HepG2 (cell line): Measurements from ENCODE around the gene EIF1. TPM values are rescaled to one million over a fixed set of nuclear protein-coding genes. Genes with fewer than 3 reads are reported as not detected.

Experiments used
- CHD2 ChIP-seq: IDR thresholded peaks from 2 replicates; pipeline ENCODE4 v1.6.1; 2011; ENCODE audit warnings: low read depth, low read length, improper control_type of control experiment
- FOXP1 ChIP-seq, 2 experiments: fragments of 450-650 bp in 1 of 2; IDR thresholded peaks; 2 replicates each; pipeline ENCODE4 v1.6.1; 2017 to 2018; ENCODE audit warnings: antibody characterized with exemption in 1 of 2
- FOXP4 ChIP-seq: sonication (generic); formaldehyde crosslinking; IDR thresholded peaks from 2 replicates; pipeline ENCODE4 v1.4.0; 2020; ENCODE audit warnings: missing genetic modification reagents
- GABPB1 ChIP-seq: IDR thresholded peaks from 2 replicates; pipeline ENCODE4 v1.6.1; 2016; ENCODE audit warnings: mild to moderate bottlenecking, missing genetic modification reagents, moderate library complexity, missing compliant biosample characterization
- IRF2 ChIP-seq: IDR thresholded peaks from 2 replicates; pipeline ENCODE4 v1.6.1; 2018; ENCODE audit warnings: missing genetic modification reagents, missing compliant biosample characterization
- KLF6 ChIP-seq: IDR thresholded peaks from 2 replicates; pipeline ENCODE4 v1.8.0; 2016; ENCODE audit warnings: missing biosample characterization, missing genetic modification reagents
- MTA3 ChIP-seq: sonication (generic); formaldehyde crosslinking; IDR thresholded peaks from 2 replicates; pipeline ENCODE4 v1.4.0; 2020; ENCODE audit warnings: missing genetic modification reagents
- NFKBIZ ChIP-seq: IDR thresholded peaks from 2 replicates; pipeline ENCODE4 v1.6.1; 2018; ENCODE audit warnings: missing genetic modification reagents, missing compliant biosample characterization
- PHF5A ChIP-seq: IDR thresholded peaks from one replicate; pipeline ENCODE4 v1.6.1; 2018; ENCODE audit warnings: low read depth, missing genetic modification reagents; ENCODE audit not compliant: unreplicated experiment
- SMC3 ChIP-seq: IDR thresholded peaks from 2 replicates; pipeline ENCODE4 v1.6.1; 2011; ENCODE audit warnings: low read length, improper control_type of control experiment
- SMYD3 ChIP-seq: sonication (generic); formaldehyde crosslinking; IDR thresholded peaks from 2 replicates; pipeline ENCODE4 v1.8.1; 2023; ENCODE audit warnings: mild to moderate bottlenecking, missing genetic modification reagents
- TAF1 ChIP-seq: sonication (generic); formaldehyde crosslinking; IDR thresholded peaks from 2 replicates; pipeline ENCODE4 v1.4.0; 2020; ENCODE audit warnings: missing genetic modification reagents
- ZBTB20 ChIP-seq: sonication (generic); formaldehyde crosslinking; IDR thresholded peaks from 2 replicates; pipeline ENCODE4 v1.8.1; 2023; ENCODE audit warnings: missing genetic modification reagents, low read depth, mild to moderate bottlenecking, borderline replicate concordance
- ZNF205 ChIP-seq: IDR thresholded peaks from 2 replicates; pipeline ENCODE4 v1.6.1; 2018; ENCODE audit warnings: missing biosample characterization, missing genetic modification reagents
- ZNF235 ChIP-seq: sonication (generic); formaldehyde crosslinking; IDR thresholded peaks from 2 replicates; pipeline ENCODE4 v1.8.1; 2023; ENCODE audit warnings: mild to moderate bottlenecking, missing genetic modification reagents, borderline replicate concordance
- ZNF256 ChIP-seq: sonication (generic); formaldehyde crosslinking; conservative IDR thresholded peaks from 2 replicates; pipeline ENCODE4 v1.4.0; 2020; ENCODE audit warnings: missing genetic modification reagents
- ZNF530 ChIP-seq: sonication (generic); formaldehyde crosslinking; IDR thresholded peaks from 2 replicates; pipeline ENCODE4 v1.5.0; 2020; ENCODE audit warnings: low read depth, mild to moderate bottlenecking, missing genetic modification reagents
- ZNF570 ChIP-seq: sonication (generic); formaldehyde crosslinking; IDR thresholded peaks from 2 replicates; pipeline ENCODE4 v1.4.0; 2020; ENCODE audit warnings: mild to moderate bottlenecking, missing genetic modification reagents, borderline replicate concordance
- ZNF598 ChIP-seq: sonication (generic); formaldehyde crosslinking; IDR thresholded peaks from 2 replicates; pipeline ENCODE4 v1.5.1; 2020; ENCODE audit warnings: mild to moderate bottlenecking, missing genetic modification reagents, borderline replicate concordance
- ZNF792 ChIP-seq: IDR thresholded peaks from 2 replicates; pipeline ENCODE4 v1.6.1; 2016
- ZSCAN25 ChIP-seq: sonication (generic); formaldehyde crosslinking; IDR thresholded peaks from 2 replicates; pipeline ENCODE4 v1.8.0; 2022; ENCODE audit warnings: mild to moderate bottlenecking, missing genetic modification reagents
- polyA plus RNA-seq, 8 experiments: library from polyadenylated mRNA; depleted of rRNA in 3 of 8; stranded (reverse) in 7 of 8; unstranded in 1 of 8; fragments of >200 nt; fragmentation: Illumina TruSeq in 4 of 8; extraction: Trizol in 4 of 8; gene quantifications; 2 replicates each; pipeline versions ENCODE4 v1.2.1 to v1.2.3, GENCODE V29; 2011 to 2016; ENCODE audit warnings: low read depth in 4 of 8, missing spikeins in 1 of 8, mixed read lengths in 1 of 8; ENCODE audit not compliant: insufficient read depth in 1 of 8
- total RNA-seq, 5 experiments: library from RNA; depleted of rRNA; stranded (reverse); fragments of >200 nt; fragmentation: Illumina TruSeq; extraction: Trizol; gene quantifications; 2 replicates each; pipeline ENCODE4 v1.2.3, GENCODE V29; 2016; ENCODE audit warnings: low read depth in 1 of 5
- TF ChIP-seq, protein P1 (sequence below): sonication (generic); formaldehyde crosslinking; IDR thresholded peaks from 2 replicates; pipeline ENCODE4 v1.4.0; 2020; ENCODE audit warnings: missing genetic modification reagents
- TF ChIP-seq, protein P2 (sequence below): sonication (generic); formaldehyde crosslinking; IDR thresholded peaks from 2 replicates; pipeline ENCODE4 v1.5.1; 2020; ENCODE audit warnings: missing genetic modification reagents, mild to moderate bottlenecking, borderline replicate concordance

Gene EIF1
- total and polyA plus RNA-seq, 2 of the 13 experiments (the other 11 are each of a cell fraction or from before 2014, with no cell fraction given): 147 to 517 TPM

DNA sequence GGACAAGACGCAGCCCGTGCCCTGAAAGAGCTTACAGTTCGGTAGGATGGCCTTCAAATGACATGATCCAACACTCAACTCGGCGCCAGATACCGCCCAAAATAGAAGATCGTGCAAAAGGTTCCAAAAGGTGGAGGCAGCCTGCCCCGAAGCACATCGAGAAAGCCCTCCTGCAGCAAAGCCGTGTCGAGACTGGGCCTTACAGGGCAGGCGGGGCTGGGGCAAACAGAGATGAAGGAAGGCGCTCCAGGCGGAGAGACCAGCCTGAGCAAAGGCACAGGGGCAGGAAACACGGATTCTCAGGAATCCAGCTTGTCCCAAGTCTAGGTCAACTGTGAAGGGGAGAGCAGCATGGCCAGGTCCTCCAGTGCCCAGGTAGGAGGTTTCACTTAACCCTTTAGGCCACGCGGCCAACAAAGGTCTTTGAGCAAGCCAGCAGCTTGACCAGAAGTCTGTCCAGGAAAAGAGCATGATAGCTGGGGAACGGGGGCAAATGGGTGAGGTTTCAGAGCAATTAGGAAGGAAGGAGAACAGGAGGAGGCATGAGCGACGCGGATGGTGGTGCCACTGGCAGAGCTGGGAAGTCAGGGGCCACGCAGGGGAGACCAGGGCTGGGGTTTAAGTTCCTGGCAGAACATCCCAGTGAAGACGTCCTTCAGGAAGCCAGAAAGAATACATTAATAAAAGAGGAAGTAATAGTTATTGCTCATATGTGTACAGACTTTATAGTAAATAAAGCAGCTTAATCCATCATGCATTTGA, 21.2 kb upstream of the EIF1 start (continued):
- no peak for TF ChIP-seq SMYD3 (CRISPR knock-in tag)
- no peak for TF ChIP-seq ZNF205 (CRISPR knock-in tag)
- TF ChIP-seq MTA3 (CRISPR knock-in tag): no peak
- no peak for TF ChIP-seq NFKBIZ (CRISPR knock-in tag)
- TF ChIP-seq ZBTB20 (CRISPR knock-in tag): no peak
- no peak for TF ChIP-seq FOXP1 (IDR thresholded peaks at IDR 0.05)
- no peak for TF ChIP-seq FOXP1 (CRISPR knock-in tag; IDR thresholded peaks at IDR 0.05)
- no peak for TF ChIP-seq GABPB1 (CRISPR knock-in tag)
- TF ChIP-seq TAF1: no peak
- no peak for TF ChIP-seq PHF5A (CRISPR knock-in tag)
- TF ChIP-seq ZNF598 (CRISPR knock-in tag): peak; percentile 63; the same call in 1 of the 2 replicates
- TF ChIP-seq, protein P1, sequence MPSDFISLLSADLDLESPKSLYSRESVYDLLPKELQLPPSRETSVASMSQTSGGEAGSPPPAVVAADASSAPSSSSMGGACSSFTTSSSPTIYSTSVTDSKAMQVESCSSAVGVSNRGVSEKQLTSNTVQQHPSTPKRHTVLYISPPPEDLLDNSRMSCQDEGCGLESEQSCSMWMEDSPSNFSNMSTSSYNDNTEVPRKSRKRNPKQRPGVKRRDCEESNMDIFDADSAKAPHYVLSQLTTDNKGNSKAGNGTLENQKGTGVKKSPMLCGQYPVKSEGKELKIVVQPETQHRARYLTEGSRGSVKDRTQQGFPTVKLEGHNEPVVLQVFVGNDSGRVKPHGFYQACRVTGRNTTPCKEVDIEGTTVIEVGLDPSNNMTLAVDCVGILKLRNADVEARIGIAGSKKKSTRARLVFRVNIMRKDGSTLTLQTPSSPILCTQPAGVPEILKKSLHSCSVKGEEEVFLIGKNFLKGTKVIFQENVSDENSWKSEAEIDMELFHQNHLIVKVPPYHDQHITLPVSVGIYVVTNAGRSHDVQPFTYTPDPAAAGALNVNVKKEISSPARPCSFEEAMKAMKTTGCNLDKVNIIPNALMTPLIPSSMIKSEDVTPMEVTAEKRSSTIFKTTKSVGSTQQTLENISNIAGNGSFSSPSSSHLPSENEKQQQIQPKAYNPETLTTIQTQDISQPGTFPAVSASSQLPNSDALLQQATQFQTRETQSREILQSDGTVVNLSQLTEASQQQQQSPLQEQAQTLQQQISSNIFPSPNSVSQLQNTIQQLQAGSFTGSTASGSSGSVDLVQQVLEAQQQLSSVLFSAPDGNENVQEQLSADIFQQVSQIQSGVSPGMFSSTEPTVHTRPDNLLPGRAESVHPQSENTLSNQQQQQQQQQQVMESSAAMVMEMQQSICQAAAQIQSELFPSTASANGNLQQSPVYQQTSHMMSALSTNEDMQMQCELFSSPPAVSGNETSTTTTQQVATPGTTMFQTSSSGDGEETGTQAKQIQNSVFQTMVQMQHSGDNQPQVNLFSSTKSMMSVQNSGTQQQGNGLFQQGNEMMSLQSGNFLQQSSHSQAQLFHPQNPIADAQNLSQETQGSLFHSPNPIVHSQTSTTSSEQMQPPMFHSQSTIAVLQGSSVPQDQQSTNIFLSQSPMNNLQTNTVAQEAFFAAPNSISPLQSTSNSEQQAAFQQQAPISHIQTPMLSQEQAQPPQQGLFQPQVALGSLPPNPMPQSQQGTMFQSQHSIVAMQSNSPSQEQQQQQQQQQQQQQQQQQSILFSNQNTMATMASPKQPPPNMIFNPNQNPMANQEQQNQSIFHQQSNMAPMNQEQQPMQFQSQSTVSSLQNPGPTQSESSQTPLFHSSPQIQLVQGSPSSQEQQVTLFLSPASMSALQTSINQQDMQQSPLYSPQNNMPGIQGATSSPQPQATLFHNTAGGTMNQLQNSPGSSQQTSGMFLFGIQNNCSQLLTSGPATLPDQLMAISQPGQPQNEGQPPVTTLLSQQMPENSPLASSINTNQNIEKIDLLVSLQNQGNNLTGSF (CRISPR knock-in tag): 0 out of 2 replicates have a peak, but pooled peaks have one; percentile 33
- TF ChIP-seq, protein P2, sequence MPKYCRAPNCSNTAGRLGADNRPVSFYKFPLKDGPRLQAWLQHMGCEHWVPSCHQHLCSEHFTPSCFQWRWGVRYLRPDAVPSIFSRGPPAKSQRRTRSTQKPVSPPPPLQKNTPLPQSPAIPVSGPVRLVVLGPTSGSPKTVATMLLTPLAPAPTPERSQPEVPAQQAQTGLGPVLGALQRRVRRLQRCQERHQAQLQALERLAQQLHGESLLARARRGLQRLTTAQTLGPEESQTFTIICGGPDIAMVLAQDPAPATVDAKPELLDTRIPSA (CRISPR knock-in tag): no peak
- TF ChIP-seq ZNF256: no peak
- TF ChIP-seq ZSCAN25 (CRISPR knock-in tag): no peak
- TF ChIP-seq ZNF530 (CRISPR knock-in tag): no peak
- TF ChIP-seq SMC3: no peak
- TF ChIP-seq IRF2: 0 out of 2 replicates have a peak, but pooled peaks have one; percentile 51
- TF ChIP-seq ZNF792 (CRISPR knock-in tag): no peak
- no peak; the same call in 1 of the 2 replicates for TF ChIP-seq KLF6 (CRISPR knock-in tag)
- no peak for TF ChIP-seq ZNF570 (CRISPR knock-in tag)
- TF ChIP-seq ZNF235: no peak
- TF ChIP-seq FOXP4 (CRISPR knock-in tag): no peak
- TF ChIP-seq CHD2: no peak
